DND-41 (cell line): ENCODE results near the gene DBNDD2.

Experiments used
- ATAC-seq: fragments of 200-7000 bp; cut with Tn5 transposase; 3 replicates; pipeline ENCODE4 v1.9.1; 2021; ENCODE audit warnings: low read depth; ENCODE audit not compliant: insufficient read depth
- DNase-seq: peaks from one replicate; pipeline ENCODE4 v3.0.0-alpha.2; 2020
- H2AFZ ChIP-seq: 2 replicates; pipeline ENCODE4 v1.6.0; 2012; ENCODE audit warnings: low read depth, low read length
- H3K27ac ChIP-seq: 2 replicates; pipeline ENCODE4 v1.5.1; 2012; ENCODE audit warnings: low read length, inconsistent platforms
- H3K27me3 ChIP-seq: fragments of 200-600 bp; sonication (generic); 2 replicates; pipeline ENCODE4 v1.6.0; 2012; ENCODE audit warnings: low read length, mild to moderate bottlenecking, inconsistent platforms; ENCODE audit not compliant: insufficient read depth, poor library complexity
- H3K36me3 ChIP-seq: 2 replicates; pipeline ENCODE4 v1.5.1; 2012; ENCODE audit warnings: low read length, inconsistent platforms; ENCODE audit not compliant: insufficient read depth
- H3K4me1 ChIP-seq: 2 replicates; pipeline ENCODE4 v1.5.1; 2012; ENCODE audit warnings: mild to moderate bottlenecking, low read length; ENCODE audit not compliant: insufficient read depth
- H3K4me2 ChIP-seq: 2 replicates; pipeline ENCODE4 v1.6.0; 2012; ENCODE audit warnings: mild to moderate bottlenecking, moderate library complexity, low read length, inconsistent platforms; ENCODE audit not compliant: insufficient read depth
- H3K4me3 ChIP-seq, 2 experiments: fragments of 200-600 bp in 1 of 2; shearing (Covaris generic) in 1 of 2; 2 replicates each; pipeline ENCODE4 v1.5.1; 2012 to 2016; ENCODE audit warnings: inconsistent platforms in 2 of 2, low read length in 2 of 2, mild to moderate bottlenecking in 2 of 2, low read depth in 1 of 2, moderate library complexity in 1 of 2
- H3K79me2 ChIP-seq: 2 replicates; pipeline ENCODE4 v1.6.0; 2012; ENCODE audit warnings: low read length, inconsistent platforms; ENCODE audit not compliant: insufficient read depth
- H3K9ac ChIP-seq: 2 replicates; pipeline ENCODE4 v1.6.0; 2012; ENCODE audit warnings: low read depth, mild to moderate bottlenecking, inconsistent platforms, low read length, moderate library complexity
- H3K9me3 ChIP-seq: 2 replicates; pipeline ENCODE4 v1.5.1; 2012; ENCODE audit warnings: low read length, moderate library complexity, mild to moderate bottlenecking, inconsistent platforms; ENCODE audit not compliant: insufficient read depth, severe bottlenecking
- H4K20me1 ChIP-seq: 2 replicates; pipeline ENCODE4 v1.6.0; 2012; ENCODE audit warnings: low read length; ENCODE audit not compliant: insufficient read depth
- EZH2 ChIP-seq: IDR thresholded peaks from 3 replicates; pipeline ENCODE4 v1.6.1; 2012; ENCODE audit warnings: borderline replicate concordance, low read depth, mild to moderate bottlenecking, moderate library complexity, low read length, inconsistent platforms; ENCODE audit not compliant: severe bottlenecking
- TF ChIP-seq, protein P1 (sequence below): IDR thresholded peaks from 2 replicates; pipeline ENCODE4 v1.5.1; 2012; ENCODE audit warnings: borderline replicate concordance, low read length, moderate library complexity, mild to moderate bottlenecking; ENCODE audit not compliant: poor library complexity, severe bottlenecking; ENCODE audit errors: extremely low read depth

The DBNDD2 gene

DNA sequence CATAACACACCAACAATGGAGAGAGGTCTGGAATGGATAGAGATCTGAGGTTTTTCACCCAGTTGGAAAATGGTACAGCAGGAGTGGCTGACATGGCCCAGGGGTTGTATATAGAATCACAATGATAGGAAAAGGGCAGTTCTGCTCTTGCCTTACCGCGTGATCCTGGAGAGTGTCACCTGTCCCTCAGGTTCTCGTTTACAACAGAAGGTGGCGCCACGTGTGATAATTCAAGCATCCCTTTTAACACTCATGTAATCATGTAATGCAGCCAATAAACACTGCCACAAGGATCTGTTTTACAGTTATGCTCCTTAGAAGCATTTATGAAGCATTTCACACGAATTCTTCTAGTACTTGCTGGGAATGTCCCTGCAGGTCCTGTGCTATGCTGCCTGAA, 48.5 kb downstream of the DBNDD2 start:
- no peaks in the 10 kb centered on the region for H3K4me1 ChIP-seq
- H3K4me2 ChIP-seq = no peak overlapping the region
- no peak overlapping the region for H2AFZ ChIP-seq
- H3K27ac ChIP-seq = no peak overlapping the region
- H3K9me3 ChIP-seq = no peaks in the 10 kb centered on the region
- ATAC-seq (peak; percentile 68; the same call in 2 of the 3 replicates), DNase-seq (peak; percentile 35)
- H3K4me3 ChIP-seq = no peak overlapping the region
- no peak for TF ChIP-seq EZH2
- TF ChIP-seq, protein P1, sequence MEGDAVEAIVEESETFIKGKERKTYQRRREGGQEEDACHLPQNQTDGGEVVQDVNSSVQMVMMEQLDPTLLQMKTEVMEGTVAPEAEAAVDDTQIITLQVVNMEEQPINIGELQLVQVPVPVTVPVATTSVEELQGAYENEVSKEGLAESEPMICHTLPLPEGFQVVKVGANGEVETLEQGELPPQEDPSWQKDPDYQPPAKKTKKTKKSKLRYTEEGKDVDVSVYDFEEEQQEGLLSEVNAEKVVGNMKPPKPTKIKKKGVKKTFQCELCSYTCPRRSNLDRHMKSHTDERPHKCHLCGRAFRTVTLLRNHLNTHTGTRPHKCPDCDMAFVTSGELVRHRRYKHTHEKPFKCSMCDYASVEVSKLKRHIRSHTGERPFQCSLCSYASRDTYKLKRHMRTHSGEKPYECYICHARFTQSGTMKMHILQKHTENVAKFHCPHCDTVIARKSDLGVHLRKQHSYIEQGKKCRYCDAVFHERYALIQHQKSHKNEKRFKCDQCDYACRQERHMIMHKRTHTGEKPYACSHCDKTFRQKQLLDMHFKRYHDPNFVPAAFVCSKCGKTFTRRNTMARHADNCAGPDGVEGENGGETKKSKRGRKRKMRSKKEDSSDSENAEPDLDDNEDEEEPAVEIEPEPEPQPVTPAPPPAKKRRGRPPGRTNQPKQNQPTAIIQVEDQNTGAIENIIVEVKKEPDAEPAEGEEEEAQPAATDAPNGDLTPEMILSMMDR = peak; percentile 67
- no peak overlapping the region for H3K9ac ChIP-seq
- H4K20me1 ChIP-seq = peaks cover 5% of the 10 kb centered on the region; the same call in 1 of the 2 replicates
- H3K27me3 ChIP-seq = peaks cover 13% of the 10 kb centered on the region
- H3K36me3 ChIP-seq = no peaks in the 10 kb centered on the region
- no peaks in the 10 kb centered on the region for H3K79me2 ChIP-seq

DNA sequence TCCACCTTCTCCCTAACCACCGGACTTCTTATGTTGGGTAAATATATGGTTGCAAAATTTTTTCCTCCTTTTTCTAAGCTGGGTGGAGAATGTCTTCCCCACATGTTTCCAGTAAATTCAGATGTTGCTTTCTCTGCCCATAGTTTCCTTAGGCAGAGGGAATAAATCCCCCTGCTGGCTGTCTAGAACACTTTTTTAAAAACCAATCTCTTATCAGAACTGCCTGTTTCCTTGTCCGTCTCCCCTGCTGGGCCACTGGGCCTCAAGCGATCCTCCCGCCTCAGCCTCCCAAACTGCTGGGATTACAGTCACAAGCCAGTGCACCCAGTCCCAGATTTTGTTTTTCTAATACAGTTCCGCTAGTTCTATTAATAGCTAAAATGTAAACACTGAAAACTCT, 51.5 kb downstream of the DBNDD2 start:
- Histone ChIP-seq H3K9ac (no peak overlapping the region), H3K4me1 (no peaks in the 10 kb centered on the region), H3K27ac (no peak overlapping the region), H4K20me1 (peaks cover 5% of the 10 kb centered on the region; the same call in 1 of the 2 replicates), H3K4me2 (no peak overlapping the region), H3K79me2 (no peaks in the 10 kb centered on the region), H2AFZ (no peak overlapping the region), H3K9me3 (no peaks in the 10 kb centered on the region), H3K36me3 (no peaks in the 10 kb centered on the region), H3K27me3 (peaks cover 39% of the 10 kb centered on the region), H3K4me3 (no peak overlapping the region)
- no peak for DNase-seq
- TF ChIP-seq, protein P1 = peak; percentile 12
- TF ChIP-seq EZH2 = no peak
- no peak for ATAC-seq
